Measurements from ENCODE around the gene GSTO1.

The GSTO1 gene

GRCh38 chr10:104274762-104275721 is 20.4 kb downstream of the GSTO1 start:
- peak; percentile 28 for DNase-seq (ENCODE audit: low spot score)

GRCh38 chr10:104276192-104276591 is 21.5 kb downstream of the GSTO1 start:
- no peak for DNase-seq (ENCODE audit: low spot score)

GRCh38 chr10:104277785-104278184 is 23.1 kb downstream of the GSTO1 start:
- no peak for DNase-seq (ENCODE audit: low spot score)

DNA sequence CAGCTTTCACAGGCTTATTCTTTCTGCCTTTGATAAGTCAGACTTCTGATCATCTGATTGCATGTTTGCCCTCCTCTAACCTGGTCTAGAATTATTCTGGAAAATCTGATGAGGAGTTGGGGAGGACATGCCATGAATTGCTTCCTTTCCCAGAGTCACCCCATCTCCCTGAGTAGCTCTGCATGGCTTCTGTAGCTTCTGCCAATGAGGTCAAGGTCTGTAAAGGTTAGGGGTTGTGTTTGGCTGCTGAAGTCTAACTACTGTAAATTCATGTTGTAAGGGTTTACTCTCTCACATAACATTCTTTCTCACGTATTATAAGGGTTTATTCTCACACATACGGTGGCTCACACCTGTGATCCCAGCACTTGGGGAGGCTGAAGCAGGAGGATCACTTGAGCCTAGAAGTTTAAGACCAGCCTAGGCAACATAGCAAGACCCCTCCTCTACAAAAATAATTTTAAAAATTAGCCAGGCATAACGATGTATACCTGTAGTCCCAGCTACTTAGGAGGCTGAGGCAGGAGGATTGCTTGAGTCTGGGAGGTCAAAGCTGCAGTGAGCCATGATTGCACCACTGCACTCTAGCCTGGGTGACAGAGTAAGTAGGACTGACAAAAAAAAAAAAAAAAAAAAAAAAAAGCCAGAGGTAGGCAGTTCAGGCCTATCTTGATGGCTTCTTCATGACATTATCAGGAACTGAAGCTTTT is 25.0 kb downstream of the GSTO1 start:
- DNase-seq (ENCODE audit: low spot score), result no peak

GRCh38 chr10:104281694-104282093 is 27.0 kb downstream of the GSTO1 start:
- no peak for DNase-seq (ENCODE audit: low spot score)

DNA sequence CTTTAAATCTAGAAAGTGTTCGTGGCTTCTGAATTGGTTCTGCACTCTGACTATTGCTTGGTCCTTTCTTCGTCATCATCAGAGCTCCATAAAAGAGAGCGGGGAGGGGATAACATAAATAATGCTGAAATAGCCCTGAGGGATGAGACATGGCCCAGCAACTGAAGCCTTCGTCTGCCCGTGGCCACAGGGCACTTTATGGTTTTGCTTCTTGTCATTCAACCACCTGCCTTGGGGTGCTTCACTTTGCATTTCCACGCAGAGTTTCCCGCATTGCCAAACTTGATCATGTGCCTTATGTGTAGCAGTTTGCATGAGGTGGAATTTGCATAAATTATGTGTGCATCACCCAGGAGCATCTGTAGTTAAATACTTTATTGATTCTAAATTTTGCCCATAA is 30.2 kb downstream of the GSTO1 start:
- DNase-seq (ENCODE audit: low spot score), result no peak

DNA sequence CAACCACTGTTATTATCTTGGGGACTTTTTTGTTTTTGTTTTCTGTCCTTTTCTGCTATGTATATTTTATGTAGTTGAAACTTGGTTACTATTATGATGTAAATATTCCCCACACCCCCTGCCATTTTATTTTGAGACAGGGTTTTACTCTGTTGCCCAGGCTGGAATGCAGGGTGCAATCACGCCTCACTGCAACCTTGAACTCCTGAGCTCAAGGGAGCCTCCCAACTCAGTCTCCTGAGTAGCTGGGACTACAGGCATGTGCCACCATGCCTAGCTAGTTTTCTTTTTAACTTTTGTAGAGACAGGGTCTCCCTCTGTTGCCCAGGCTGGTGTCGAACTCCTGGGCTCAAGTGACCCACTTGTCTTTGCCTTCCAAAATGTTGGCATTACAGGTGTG is 32.2 kb downstream of the GSTO1 start:
- DNase-seq (ENCODE audit: low spot score), result no peak

DNA sequence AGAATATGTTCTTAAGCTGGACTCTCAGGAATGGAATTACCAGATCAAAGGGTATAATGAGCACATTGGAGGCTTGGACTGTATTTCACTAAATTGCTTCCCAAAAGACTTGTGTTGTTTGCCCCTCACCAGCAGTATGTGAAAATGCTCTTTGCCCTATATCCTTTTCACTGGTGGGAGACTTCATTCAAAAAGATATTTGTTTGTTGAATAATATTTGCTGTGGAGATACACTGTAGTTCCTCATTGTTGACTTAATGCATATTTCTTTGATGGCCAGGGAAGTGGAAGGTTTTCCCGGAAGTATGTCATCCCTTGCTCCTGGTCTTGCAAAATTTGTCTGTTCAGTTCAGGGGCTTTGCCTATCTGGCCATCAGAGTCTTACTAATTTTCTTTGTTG is 33.7 kb downstream of the GSTO1 start:
- no peak for DNase-seq (ENCODE audit: low spot score)

GRCh38 chr10:104291439-104291951 is 36.8 kb downstream of the GSTO1 start:
- peak; percentile 84 for DNase-seq (ENCODE audit: low spot score)

- no peak for DNase-seq (ENCODE audit: low spot score)
These were observed 38.3 kb downstream of the GSTO1 start for GRCh38 chr10:104293011-104293410.

GRCh38 chr10:104293781-104294321 is 39.2 kb downstream of the GSTO1 start:
- DNase-seq (ENCODE audit: low spot score), result no peak

- DNase-seq (ENCODE audit: low spot score), result no peak
These were observed 42.2 kb downstream of the GSTO1 start for GRCh38 chr10:104296687-104297436.

- DNase-seq (ENCODE audit: low spot score), result no peak
These were observed 43.3 kb downstream of the GSTO1 start for GRCh38 chr10:104297697-104298660.

DNA sequence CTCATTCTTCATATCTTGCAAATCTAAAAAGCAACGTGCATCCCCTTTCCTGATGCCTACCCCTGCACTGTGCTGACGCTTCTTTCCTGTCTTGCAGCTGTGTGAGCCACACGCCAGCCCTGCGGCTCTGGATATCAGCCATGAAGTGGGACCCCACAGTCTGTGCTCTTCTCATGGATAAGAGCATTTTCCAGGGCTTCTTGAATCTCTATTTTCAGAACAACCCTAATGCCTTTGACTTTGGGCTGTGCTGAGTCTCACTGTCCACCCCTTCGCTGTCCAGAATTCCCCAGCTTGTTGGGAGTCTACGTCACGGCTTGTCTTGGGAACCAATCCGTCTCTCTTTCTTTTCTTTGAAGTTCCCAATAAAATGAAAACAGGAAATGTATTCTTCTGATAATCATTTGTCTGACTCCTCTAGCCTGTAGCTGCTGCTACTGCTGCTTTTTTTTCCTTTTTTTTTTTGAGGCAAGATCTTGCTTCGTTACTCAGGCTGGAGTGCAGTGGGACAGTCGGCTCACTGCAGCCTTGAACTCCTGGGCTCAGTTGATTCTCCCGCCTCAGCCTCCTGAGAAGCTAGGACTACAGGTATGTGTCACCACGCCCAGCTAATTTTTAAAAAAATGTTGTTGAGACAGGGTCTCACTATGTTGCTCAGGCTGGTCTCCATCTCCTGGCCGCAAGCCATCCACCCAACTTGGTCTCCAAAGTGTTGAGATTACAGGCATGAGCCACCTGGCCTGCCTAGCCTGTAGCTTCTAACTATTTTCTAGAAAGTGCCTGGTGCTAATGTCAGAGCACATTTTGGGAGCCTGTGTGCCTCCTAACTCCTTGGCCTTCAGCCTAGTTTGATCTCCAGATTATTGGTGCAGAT is 44.6 kb downstream of the GSTO1 start:
- DNase-seq (ENCODE audit: low spot score), result no peak

GRCh38 chr10:104300002-104300735 is 45.5 kb downstream of the GSTO1 start:
- no peak for DNase-seq (ENCODE audit: low spot score)

DNA sequence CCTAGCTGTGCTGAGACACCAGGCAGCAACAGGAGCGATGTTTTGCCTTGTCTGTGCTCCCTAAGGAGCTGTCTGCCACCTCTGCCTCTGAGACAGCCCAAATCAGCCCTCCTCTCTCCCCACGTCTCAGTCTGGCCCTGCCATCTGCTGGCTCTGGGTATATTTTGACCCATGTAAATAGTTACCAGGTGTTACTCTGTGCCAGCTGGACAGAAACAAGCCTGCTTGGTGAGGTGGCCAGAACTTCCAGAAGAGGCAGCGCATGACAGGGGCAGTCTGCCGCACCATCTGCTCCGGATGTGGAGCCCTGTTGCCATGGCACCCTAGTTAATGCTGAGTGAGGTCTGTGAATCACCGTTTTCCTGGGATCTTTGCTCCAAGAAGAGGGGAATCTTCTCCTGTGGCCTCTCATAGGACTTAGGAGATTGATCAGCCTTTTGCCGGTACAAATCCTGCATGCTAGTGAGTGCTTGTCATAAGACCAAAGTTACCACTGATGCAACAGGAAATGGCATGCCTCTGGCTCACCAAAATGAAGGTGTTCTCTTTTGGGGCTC is 46.1 kb downstream of the GSTO1 start:
- peak; percentile 64 for DNase-seq (ENCODE audit: low spot score)

GRCh38 chr10:104301907-104302690 is 47.4 kb downstream of the GSTO1 start:
- DNase-seq (ENCODE audit: low spot score), result no peak
